NCI-H2171 treated with DMSO at 0.1 percent for 48 hours (cell line): ENCODE results near the gene ERBB3.
A peak's percentile ranks its signal among the peaks of the same experiment; 100 is the strongest.

Source experiments
- DNase-seq: peaks from one replicate; lab custom pipeline; 2025; lab: John Stamatoyannopoulos, UW

Gene ERBB3

GRCh38 chr12:56134897-56135296 is 54.9 kb downstream of the ERBB3 start:
- no peak for DNase-seq

GRCh38 chr12:56137853-56138571 is 58.0 kb downstream of the ERBB3 start:
- no peak for DNase-seq

- no peak for DNase-seq
Observed at GRCh38 chr12:56141946-56142784, 62.2 kb downstream of the ERBB3 start.

- DNase-seq, result no peak
Observed at GRCh38 chr12:56143217-56143616, 63.3 kb downstream of the ERBB3 start.

GRCh38 chr12:56143870-56144269 is 63.9 kb downstream of the ERBB3 start:
- DNase-seq, result no peak

DNA sequence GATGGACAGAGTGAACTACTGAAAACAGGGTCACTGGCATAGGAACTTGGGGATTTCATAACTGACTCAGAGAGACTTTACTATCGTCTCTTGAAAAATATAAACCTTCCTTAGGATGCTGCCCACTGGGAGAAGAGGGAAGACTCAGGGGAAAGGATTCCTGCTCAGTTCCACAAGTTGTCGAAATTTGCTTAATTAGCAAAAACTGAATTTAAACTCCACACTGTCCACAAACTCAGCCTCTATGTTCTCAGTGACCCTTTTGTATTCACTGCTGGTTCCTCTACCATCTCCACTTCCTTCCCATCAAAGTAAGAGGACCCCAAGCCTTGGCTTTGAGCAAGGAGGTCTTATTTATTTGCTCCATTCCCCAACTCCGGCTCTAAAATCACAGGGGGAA is 65.3 kb downstream of the ERBB3 start:
- DNase-seq, result no peak

DNA sequence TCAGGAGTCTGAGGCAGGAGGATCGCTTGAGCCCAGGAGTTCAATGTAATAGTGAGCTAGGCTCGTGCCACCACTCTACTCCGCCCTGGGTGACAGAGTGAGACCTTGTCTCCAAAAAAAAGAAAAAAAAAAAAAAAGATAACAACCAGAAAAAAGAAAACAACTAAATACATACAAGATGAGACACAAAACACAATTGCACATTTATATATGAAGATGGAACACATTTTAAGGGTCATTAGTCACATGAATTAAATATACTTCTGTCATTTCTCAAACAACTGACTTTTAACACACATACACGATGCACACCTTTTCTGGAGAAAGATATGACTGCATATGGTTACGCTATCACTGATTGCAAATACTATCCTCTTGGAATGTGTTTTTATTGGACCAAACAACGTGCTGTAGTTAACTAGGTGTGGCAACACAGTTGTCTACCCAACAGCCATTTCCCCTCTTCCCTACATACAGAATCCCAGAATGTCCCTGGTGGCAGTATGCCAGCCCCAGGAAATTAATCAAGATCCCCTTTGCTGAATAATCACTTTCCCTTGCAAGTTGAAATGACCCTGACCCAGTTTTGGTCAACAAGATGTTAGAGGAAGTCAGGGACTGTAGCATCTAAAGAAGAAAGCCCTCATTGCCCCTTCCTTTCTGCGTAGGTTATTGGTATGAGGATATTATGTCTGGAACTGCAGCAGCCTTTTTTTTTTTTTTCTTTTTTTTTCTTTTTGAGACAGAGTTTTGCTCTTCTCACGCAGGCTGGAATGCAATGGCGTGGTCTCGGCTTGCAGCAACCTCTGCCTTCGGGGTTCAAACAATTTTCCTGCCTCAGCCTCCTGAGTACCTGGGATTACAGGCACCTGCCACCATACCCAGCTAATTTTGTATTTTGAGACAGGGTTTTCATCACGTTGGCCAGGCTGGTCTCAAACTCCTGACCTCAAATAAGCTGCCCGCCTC is 66.8 kb downstream of the ERBB3 start:
- peak; percentile 6 for DNase-seq

DNA sequence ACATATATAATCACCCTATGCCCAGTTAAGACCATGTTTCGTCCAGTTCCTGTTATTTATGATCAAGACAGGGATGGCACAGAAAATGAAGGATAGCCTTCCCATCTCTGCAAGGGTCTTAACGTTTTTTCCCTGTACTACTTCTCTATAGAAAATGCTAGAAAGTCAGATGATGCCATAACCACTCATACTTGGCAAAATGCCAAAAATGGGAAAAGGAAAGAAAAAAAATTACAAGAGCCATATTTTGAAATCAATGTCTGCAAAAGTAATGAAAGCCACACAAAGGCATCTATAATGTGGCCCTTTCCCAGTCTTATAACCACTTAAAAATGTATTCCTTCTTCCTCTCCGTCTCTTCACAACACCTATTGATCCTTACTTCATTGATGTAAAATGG is 70.6 kb downstream of the ERBB3 start:
- peak; percentile 29 for DNase-seq

DNA sequence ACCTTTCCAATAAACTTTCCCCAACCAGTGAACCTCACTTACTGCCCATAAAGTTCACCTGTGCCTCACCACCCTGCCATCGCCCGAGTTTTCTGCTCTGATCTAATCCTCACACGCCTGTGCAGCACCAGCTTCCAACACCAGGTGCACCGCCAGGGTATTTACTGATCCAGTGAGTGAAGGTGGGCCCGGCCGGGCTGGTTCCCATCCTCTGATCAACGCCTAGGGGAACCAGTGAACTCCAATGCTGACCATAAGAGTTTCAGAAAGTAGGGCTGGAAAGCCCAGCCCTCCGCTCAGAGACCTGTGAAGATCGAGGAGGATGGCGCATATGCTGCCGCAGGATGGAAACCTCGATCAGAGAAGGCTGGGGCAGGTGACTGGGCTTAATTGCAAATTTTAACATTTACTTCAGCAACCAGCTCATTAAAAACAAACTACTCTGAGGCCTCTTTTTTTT is 71.7 kb downstream of the ERBB3 start:
- DNase-seq, result peak; percentile 73

DNA sequence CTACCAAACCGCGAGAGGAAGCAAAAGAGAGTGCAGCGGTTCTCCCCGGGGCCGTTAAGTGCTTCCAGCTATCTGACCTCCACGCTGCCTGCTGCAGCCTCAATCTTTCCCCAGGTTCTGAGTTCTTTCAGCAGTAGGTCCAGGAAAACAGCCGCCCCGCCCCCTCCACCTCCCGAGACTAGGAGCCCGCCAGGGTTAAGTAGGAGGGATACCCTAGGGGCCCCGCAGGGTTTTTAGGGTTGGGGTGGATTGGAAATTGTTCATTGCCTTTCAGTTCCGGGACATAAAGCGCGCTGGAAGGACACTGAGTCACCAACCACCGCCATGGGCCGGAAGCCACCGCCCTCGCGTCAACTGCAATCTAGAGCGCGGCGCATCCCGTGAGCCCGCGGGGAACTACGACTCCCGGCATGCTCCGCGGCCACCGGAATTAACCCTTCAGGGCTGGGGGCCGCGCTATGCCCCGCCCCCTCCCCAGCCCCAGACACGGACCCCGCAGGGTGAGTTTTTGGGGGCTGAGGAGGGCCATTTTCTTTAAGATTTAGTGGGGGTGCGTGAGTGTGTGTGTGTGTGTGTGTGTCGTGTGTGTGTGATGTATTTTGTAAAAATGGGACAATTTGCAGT is 72.3 kb downstream of the ERBB3 start, which contains the start of gene MYL6B:
Gene MYL6B (plus strand): TSS at position 456 of the 624 bp plus-strand sequence. CDS start 1,332 bp downstream, outside the sequence.
- DNase-seq, result peak; percentile 94
